Measurements from ENCODE around the gene MYBPHL. TPM values are rescaled to one million over a fixed set of nuclear protein-coding genes. Genes with fewer than 3 reads are reported as not detected.
"Not testable (repeated sequence)": the region's sequence is repeated elsewhere in the genome, so short reads cannot be mapped to it uniquely, and the experiment has no call there.

MYBPHL gene
- total RNA-seq, 2 experiments from 2014 or later: not detected

DNA sequence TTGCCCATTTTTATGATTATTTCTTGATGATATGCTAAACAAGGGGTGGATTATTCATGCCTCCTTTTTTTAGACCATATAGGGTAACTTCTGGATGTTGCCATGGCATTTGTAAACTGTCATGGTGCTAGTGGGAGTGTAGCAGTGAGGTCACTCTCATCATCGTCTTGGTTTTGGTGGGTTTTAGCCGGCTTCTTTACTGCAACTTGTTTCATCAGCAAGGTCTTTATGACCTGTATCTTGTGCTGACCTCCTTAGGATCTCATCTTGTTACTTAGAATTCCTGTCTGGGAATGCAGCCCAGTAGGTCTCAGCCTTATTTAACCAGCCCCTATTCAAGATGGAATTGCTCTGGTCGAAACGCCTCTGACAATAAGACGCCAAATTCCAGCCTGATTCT, 20.0 kb downstream of the MYBPHL start:
- H3K4me3 Mint-ChIP-seq; DNase-seq; H3K36me3 Mint-ChIP-seq (ENCODE audit: low read depth); H3K27ac Mint-ChIP-seq; POLR2A ChIA-PET; ATAC-seq; H3K9me3 Mint-ChIP-seq (ENCODE audit: insufficient read depth); CTCF ChIA-PET: not testable (repeated sequence)
- H3K4me1 Mint-ChIP-seq (ENCODE audit: low read depth): peaks cover 18% of the 10 kb centered on the region
- peaks cover 18% of the 10 kb centered on the region for H3K27me3 Mint-ChIP-seq (ENCODE audit: low read depth)

DNA sequence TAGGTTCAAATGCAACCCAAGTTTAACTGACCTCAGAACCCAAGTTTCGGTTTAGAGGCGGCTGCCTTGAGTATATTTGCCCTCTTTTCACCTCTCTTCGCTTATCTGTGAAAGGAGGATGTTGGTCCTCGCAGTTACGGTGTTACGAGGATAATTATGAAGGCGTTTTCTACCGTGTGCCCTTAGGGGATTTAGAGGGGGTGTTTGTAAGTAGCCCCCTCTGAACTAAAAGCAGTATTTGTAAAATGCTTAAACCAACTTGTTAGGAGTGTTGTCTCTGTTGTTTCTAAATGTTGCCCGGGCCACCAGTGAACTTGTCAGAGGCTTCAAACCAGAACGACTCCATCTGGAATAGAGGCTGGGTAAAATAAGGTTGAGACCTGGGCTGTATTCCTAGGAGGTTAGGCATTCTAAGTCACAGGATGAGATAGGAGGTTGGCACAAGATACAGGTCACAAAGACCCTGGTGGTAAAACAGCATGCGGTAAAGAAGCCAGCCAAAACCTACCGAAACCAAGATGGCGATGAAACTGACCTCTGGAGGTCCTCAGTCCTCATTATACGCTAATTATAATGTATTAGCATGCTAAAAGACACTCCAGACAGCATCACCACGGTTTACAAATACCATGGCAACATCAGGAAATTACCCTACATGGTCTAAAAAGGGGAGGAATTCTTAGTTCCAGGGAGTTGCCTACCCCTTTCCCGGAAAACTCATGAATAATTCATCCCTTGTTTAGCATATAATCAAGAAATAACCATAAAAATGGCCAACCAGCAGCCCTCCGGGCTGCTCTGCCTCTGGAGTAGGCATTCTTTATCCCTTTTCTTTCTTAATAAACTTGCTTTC, 22.8 kb downstream of the MYBPHL start:
- ATAC-seq (no peak), DNase-seq (peak; percentile 72)
- Mint-ChIP-seq H3K36me3 (ENCODE audit: low read depth) (peaks cover 21% of the 10 kb centered on the region), H3K4me1 (ENCODE audit: low read depth) (peaks cover 29% of the 10 kb centered on the region), H3K27ac (peak overlapping the region; percentile 91), H3K4me3 (peak overlapping the region; percentile 99), H3K9me3 (ENCODE audit: insufficient read depth) (no peaks in the 10 kb centered on the region), H3K27me3 (ENCODE audit: low read depth) (peaks cover 13% of the 10 kb centered on the region)
- CTCF ChIA-PET: interaction anchor here (1.1 to 3.3 kb wide), 5 partner anchors 95 to 248 kb away, joined by 3 to 36 read pairs (median 7); partner anchors contain the start of genes ATXN7L2 and SORT1
- POLR2A ChIA-PET: interaction anchor here (1.3 to 1.8 kb wide), 2 partner anchors 114 to 200 kb away, joined by 7 to 10 read pairs; partner anchors contain the start of genes ATXN7L2 and SORT1

DNA sequence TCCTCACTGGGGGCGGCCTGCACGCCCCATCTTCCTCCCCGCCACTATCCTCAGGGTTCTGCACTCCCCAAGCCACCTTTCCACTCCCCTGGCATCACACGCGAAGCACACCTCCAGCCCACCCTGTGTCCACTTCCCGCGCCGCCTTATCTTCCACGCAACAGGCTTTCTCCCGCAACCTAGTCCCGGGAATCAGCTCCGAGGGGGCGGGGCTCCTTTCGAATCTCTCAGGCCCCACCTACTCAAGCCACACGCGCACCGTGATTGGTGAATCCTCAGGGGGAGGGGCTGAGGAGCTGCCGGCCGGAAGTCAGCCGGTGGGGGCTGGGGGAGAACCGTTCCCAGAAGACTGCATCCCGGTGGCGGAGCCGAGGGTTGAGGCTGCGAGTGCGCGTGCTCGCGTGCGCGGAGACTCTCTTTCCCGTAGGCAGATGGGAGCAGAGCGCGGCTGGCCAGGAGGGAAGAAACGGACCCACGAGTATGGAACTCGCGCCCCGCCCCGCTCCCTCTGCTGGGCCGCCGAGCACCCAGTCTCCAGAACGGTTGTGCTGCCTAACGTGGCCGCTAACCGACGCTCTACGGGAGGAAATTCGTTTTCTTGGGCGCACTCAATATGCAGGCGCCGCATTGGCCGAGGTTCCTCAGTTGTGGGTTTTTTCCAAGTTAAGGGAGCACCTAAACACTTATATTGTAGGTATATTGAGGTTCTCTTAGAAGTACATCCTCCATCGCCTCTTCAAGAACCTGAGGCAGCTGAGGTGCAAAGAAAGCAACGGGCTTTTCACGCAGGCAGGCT, 23.7 kb downstream of the MYBPHL start, which contains the start of gene PSRC1:
Gene PSRC1 (minus strand): TSS at position 194 of the 796 bp plus-strand sequence.
- H3K4me1 Mint-ChIP-seq (ENCODE audit: low read depth): peaks cover 31% of the 10 kb centered on the region
- H3K36me3 Mint-ChIP-seq (ENCODE audit: low read depth): peaks cover 23% of the 10 kb centered on the region
- H3K4me3 Mint-ChIP-seq: peak within 1 kb of the TSS; percentile 99
- ChIA-PET CTCF (interaction anchor here (0.7 to 3.3 kb wide), 16 partner anchors 18 to 252 kb away, joined by 3 to 36 read pairs (median 6); partner anchors contain the start of genes ATXN7L2, CYB561D1, SARS1 and SORT1), POLR2A (interaction anchor here (0.6 to 1.8 kb wide), 10 partner anchors 10 to 266 kb away, joined by 3 to 10 read pairs (median 3); partner anchors contain the start of genes ATXN7L2, CELSR2, GNAI3 and SORT1)
- DNase-seq: peak; percentile 93
- H3K27ac Mint-ChIP-seq: peak within 1 kb of the TSS; percentile 91
- H3K9me3 Mint-ChIP-seq (ENCODE audit: insufficient read depth): no peaks in the 10 kb centered on the region
- ATAC-seq: peak; percentile 97
- H3K27me3 Mint-ChIP-seq (ENCODE audit: low read depth): peaks cover 7% of the 10 kb centered on the region

DNA sequence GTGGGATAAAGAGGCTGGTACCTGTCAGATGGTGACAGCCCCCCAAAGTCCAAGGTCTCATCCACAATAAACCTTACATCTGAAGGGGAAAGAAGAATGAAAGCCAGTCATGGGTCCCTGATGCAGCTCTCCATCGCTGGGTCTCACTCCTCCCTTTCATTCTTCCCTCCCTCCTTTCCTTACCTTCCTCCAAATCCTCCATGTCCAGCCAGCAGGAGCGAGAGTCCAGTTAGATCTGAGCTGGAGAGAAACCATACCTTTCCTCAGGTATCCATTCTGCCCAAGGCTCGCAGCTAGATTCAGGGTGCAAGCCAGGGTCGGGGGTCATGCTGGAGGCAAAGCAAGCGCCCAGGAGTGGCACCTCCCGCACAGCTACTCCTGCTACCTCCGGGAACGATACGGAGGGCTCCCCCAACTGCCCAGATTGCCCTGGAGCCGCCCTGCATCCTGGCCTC, 24.3 kb downstream of the MYBPHL start:
- H3K9me3 Mint-ChIP-seq (ENCODE audit: insufficient read depth): no peaks in the 10 kb centered on the region
- peaks cover 3% of the 10 kb centered on the region for H3K27me3 Mint-ChIP-seq (ENCODE audit: low read depth)
- H3K4me3 Mint-ChIP-seq: peak overlapping the region; percentile 99
- no peak for ATAC-seq
- peak overlapping the region; percentile 91 for H3K27ac Mint-ChIP-seq
- POLR2A ChIA-PET: interaction anchor here (0.6 to 1.8 kb wide), 10 partner anchors 9 to 266 kb away, joined by 3 to 10 read pairs (median 3); partner anchors contain the start of genes ATXN7L2, CELSR2, GNAI3 and SORT1
- no peak for DNase-seq
- H3K4me1 Mint-ChIP-seq (ENCODE audit: low read depth): peaks cover 34% of the 10 kb centered on the region
- H3K36me3 Mint-ChIP-seq (ENCODE audit: low read depth): peaks cover 25% of the 10 kb centered on the region
- CTCF ChIA-PET: interaction anchor here (0.7 to 3.3 kb wide), 16 partner anchors 17 to 253 kb away, joined by 3 to 36 read pairs (median 6); partner anchors contain the start of genes ATXN7L2, CYB561D1, SARS1 and SORT1

DNA sequence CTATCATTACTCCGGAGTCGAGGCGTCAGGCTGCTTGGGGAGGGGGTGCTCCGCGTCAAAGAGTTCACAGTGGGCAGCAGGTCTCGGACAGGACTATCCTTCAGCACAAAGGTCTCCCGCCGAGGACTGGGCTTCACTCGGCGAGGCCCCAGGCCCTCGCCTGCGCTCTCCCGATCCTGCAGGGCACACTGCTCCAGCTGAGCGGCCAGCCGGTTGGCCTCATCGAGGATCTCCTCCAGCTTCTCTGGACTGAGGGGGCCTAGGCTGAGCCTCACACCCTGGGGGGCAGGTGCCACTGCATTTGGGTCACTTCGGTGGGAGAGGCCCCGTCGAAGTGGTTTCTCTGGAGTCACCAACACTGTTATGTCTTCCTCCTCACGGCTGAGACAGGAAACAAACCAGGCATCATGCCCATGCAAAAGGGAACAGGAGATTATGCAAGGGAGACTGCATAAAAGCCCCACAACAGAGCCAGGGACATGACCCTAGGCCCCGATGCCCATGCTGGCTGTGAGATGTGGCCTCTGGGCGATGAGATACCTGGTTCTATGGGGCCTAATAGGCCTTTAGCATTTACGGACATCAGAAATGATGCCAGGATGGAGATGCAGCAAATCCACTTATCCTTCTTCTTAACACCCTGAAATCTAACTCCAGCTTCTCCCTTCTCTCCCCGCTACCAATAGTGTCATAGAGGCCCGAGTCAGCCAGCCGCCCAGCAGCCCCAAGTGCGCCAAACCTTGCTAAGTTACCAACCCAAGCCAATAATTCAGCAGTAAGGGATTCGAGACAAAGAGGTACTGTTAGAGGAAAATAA, 24.9 kb downstream of the MYBPHL start:
- no peak for ATAC-seq
- H3K36me3 Mint-ChIP-seq (ENCODE audit: low read depth): peaks cover 25% of the 10 kb centered on the region
- H3K4me3 Mint-ChIP-seq: peak overlapping the region; percentile 99
- DNase-seq: no peak
- peak overlapping the region; percentile 91 for H3K27ac Mint-ChIP-seq
- peaks cover 38% of the 10 kb centered on the region for H3K4me1 Mint-ChIP-seq (ENCODE audit: low read depth)
- CTCF ChIA-PET: interaction anchor here (1.3 to 3.3 kb wide), 8 partner anchors 26 to 253 kb away, joined by 3 to 36 read pairs (median 6); partner anchors contain the start of genes CYB561D1 and SORT1
- no peaks in the 10 kb centered on the region for H3K9me3 Mint-ChIP-seq (ENCODE audit: insufficient read depth)
- POLR2A ChIA-PET: interaction anchor here (0.6 to 1.8 kb wide), 5 partner anchors 9 to 267 kb away, joined by 3 to 10 read pairs (median 3); partner anchors contain the start of genes ATXN7L2 and GNAI3
- H3K27me3 Mint-ChIP-seq (ENCODE audit: low read depth): peaks cover 2% of the 10 kb centered on the region

DNA sequence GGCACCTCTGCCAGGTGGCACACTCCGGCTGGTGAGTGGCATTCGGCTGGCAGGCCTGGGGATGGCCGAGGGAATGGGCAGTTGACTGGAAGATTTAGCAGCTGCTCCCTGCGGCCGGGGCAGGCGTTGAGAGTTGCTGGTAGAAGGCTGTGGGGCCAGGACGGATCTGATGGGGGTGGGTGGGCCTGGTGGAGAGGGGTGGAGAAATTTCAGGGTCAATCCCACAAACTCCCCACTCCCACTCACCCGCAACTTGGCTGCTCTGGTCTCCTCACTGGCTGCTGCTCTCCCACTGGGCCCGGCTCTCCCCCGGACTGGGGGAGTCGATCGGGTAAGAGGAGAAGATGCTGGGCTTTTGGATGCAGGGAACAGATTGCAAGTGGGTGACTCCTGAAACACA, 25.9 kb downstream of the MYBPHL start:
- Mint-ChIP-seq H3K36me3 (ENCODE audit: low read depth) (peaks cover 25% of the 10 kb centered on the region), H3K27ac (no peak overlapping the region), H3K9me3 (ENCODE audit: insufficient read depth) (no peaks in the 10 kb centered on the region), H3K4me3 (peak overlapping the region; percentile 99), H3K27me3 (ENCODE audit: low read depth) (no peaks in the 10 kb centered on the region), H3K4me1 (ENCODE audit: low read depth) (peaks cover 38% of the 10 kb centered on the region)
- ATAC-seq: no peak
- no peak for DNase-seq
- CTCF ChIA-PET: interaction anchor here (3.3 kb wide), 1 partner anchor 118 kb away, joined by 36 read pairs; the partner anchor contains the start of gene SORT1
- POLR2A ChIA-PET: no interaction called here

DNA sequence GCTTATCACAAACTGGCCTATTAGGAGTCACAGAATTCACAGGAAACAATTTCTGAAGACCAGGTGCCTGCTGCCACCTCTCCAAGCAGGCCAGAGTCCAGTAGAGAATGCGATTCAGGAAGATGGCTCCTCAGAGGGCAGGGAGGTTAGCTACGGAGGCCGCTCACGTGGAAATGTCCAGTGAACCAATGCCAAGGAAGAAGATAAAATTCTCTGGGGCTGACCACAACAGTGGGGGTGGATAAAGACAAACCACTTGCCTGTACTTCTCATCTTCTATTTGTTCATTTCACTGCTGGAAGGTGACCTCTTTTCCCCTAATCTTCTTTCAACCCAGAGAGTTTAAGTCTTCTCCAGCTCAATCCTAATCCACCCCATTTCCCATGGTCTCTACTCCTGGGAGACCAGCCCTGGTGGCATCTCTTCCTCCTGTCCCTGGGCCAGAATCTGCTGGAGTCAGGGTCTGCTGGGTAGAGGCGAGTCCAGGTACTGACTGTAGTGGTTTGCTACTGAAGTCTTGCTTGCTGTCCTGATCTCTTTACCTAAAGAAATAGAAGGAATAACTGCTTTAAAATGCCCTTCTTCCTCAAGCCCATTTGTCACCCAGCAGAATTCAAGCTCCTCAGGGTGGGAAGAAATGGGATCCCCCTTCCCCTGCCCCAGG, 27.1 kb downstream of the MYBPHL start:
- ATAC-seq: no peak
- ChIA-PET CTCF (interaction anchor here (1.4 to 5.4 kb wide), 3 partner anchors 16 to 252 kb away, joined by 3 to 166 read pairs (median 41); partner anchors contain the start of gene SORT1), POLR2A (no interaction called here)
- Mint-ChIP-seq H3K4me3 (no peak overlapping the region), H3K36me3 (ENCODE audit: low read depth) (peaks cover 25% of the 10 kb centered on the region), H3K27me3 (ENCODE audit: low read depth) (no peaks in the 10 kb centered on the region), H3K4me1 (ENCODE audit: low read depth) (peaks cover 46% of the 10 kb centered on the region), H3K27ac (no peak overlapping the region), H3K9me3 (ENCODE audit: insufficient read depth) (no peaks in the 10 kb centered on the region)
- DNase-seq: no peak

DNA sequence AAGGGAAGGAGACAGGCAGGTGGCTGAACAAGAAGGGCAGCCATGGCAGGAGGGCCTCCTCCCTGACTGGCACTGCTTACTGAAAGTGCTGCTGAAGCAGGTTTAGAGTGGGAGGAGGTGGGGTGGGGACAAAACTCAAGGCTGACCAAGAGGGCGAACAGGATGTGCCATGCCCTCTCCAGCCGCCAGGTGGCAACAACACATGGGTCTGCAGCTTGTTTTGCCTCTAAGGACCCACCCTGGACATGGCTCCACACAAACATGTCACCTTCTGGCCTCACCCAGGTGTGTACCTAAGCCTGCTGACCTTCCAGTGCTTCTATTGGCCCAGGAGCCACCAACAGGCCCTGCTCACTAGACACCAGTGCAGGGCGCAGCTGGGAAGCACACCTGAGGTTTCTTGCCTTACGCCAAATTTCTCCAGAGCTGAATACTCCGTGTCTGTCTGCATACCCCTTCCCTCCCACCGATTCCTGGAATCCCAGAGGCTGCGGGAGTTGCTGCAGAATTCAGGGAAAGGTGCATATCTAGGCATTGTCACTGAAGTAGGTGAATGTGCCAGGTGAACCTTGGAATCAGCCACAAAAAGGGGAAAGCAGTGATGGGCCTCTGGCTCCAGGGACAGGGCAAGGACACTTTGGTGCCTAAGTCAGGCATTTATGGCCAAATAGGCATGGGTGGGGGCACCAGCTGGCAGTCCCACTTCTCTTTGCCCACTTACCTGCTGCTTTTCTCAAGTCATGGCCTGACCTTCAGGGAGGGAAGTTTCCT, 29.2 kb downstream of the MYBPHL start:
- ATAC-seq (peak; percentile 79), DNase-seq (peak; percentile 79)
- H3K27ac Mint-ChIP-seq: peak overlapping the region; percentile 54
- H3K9me3 Mint-ChIP-seq (ENCODE audit: insufficient read depth): no peaks in the 10 kb centered on the region
- ChIA-PET CTCF (interaction anchor here (0.6 to 5.4 kb wide), 21 partner anchors 9 to 255 kb away, joined by 3 to 166 read pairs (median 4); partner anchors contain the start of genes CYB561D1 and SORT1), POLR2A (interaction anchor here (1.0 to 1.4 kb wide), 2 partner anchors 120 to 121 kb away, joined by 3 to 5 read pairs; partner anchors contain the start of gene SORT1)
- H3K4me3 Mint-ChIP-seq: no peak overlapping the region
- H3K36me3 Mint-ChIP-seq (ENCODE audit: low read depth): peaks cover 23% of the 10 kb centered on the region
- H3K27me3 Mint-ChIP-seq (ENCODE audit: low read depth): no peaks in the 10 kb centered on the region
- H3K4me1 Mint-ChIP-seq (ENCODE audit: low read depth): peaks cover 45% of the 10 kb centered on the region

DNA sequence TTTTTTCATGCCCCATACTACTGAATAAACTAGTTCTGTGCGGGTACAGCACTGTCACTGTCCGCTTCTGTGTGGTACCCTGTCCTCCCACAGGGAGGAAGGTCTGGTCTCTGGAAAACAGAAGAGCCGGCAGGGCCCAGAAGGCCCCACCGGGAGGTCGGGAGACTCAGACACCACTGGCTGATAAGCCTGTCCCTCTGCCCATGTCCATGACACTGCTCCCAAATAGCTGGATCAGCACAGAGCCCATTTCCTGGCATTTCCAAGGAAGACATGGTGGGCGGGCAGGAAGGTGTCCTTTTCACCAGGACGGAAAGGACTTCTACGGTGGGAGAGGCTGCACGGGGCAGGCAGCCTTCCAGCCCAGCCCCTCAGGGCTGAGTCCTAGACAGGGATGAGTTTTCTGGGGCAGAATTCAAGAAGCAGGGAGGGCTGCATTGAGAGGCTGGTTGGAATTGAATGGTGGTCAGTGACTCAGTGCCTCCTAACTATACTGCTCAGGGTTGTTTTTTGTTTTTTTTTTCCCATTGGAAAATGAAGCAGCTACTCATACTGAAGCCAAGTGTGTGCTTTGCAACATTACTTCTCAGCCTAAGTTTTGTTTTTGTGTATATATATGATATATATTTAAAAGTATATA, 31.0 kb downstream of the MYBPHL start:
- DNase-seq: no peak
- ChIA-PET POLR2A (no interaction called here), CTCF (interaction anchor here (1.3 to 5.4 kb wide), 5 partner anchors 8 to 256 kb away, joined by 4 to 166 read pairs (median 7); partner anchors contain the start of gene SORT1)
- ATAC-seq: no peak
- peaks cover 12% of the 10 kb centered on the region for H3K36me3 Mint-ChIP-seq (ENCODE audit: low read depth)
- H3K9me3 Mint-ChIP-seq (ENCODE audit: insufficient read depth): no peaks in the 10 kb centered on the region
- H3K27me3 Mint-ChIP-seq (ENCODE audit: low read depth): no peaks in the 10 kb centered on the region
- no peak overlapping the region for H3K4me3 Mint-ChIP-seq
- H3K27ac Mint-ChIP-seq: no peak overlapping the region
- H3K4me1 Mint-ChIP-seq (ENCODE audit: low read depth): peaks cover 31% of the 10 kb centered on the region

Measured in activated CD8-positive, alpha-beta T cell treated with anti-CD3 and anti-CD28 coated beads, Interleukin-2, amount 10 ng/mL, durations not matched to agents 7 days and 5 days (primary cell).